Measurements from ENCODE around the gene CRYGB. TPM values are rescaled to one million over a fixed set of nuclear protein-coding genes. Genes with fewer than 3 reads are reported as not detected.

The CRYGB gene
- polyA plus RNA-seq, 6 donors from 2014 or later: not detected

DNA sequence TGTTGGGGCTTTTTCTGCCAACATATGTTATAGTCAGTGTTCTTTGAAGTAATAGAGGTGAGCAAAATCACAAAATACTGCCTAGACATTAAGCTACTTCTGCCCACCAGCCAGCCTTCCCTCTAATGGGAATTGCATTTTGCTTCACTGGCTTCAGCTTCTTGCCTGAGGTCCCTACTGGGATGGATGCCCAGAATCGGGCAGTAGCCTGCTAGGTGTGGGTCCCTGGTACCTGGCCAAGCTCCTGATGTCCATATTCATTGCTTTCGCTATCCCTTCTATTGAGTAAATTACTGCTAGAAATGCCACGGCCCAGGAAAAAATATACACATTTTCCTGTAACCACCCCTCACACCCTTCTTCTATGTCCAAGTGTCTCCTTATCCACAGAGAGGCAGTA, 48.6 kb downstream of the CRYGB start:
- Mint-ChIP-seq H3K27ac (no peak overlapping the region), H3K9me3 (peaks cover 0 to 10% (median 0%) of the 10 kb centered on the region in 7 donors), H3K36me3 (no peaks in the 10 kb centered on the region), H3K4me1 (no peaks in the 10 kb centered on the region), H3K4me3 (no peak overlapping the region), H3K27me3 (peaks cover 22 to 26% (median 25%) of the 10 kb centered on the region in 3 donors)
- ATAC-seq (ENCODE audit: low read depth in 2 of 2) (no peak), DNase-seq (no peak)

DNA sequence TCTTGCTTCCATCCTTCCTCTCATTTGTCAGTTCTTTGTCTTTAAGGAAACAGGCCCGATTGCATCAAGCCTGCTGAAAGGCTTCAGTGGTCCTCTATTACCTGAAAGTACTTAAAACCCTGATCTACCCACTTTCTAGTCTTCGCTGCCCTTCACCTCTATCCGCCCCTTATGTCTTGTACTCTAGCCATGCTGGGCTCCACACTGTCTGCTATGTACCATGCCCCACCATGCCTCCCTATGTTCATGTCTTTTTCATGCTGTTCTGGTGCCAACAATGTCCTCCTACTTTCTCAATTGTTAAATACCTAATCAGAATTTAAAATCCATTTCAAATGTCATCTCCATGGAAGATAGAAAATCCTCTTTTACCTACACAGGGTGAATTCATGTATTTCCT, 49.9 kb downstream of the CRYGB start:
- Mint-ChIP-seq H3K27me3 (peaks cover 13 to 20% (median 16%) of the 10 kb centered on the region in 3 donors), H3K9me3 (peaks cover 0 to 10% (median 0%) of the 10 kb centered on the region in 7 donors), H3K4me1 (no peaks in the 10 kb centered on the region), H3K4me3 (no peak overlapping the region), H3K27ac (no peak overlapping the region), H3K36me3 (no peaks in the 10 kb centered on the region)
- ATAC-seq (ENCODE audit: low read depth in 2 of 2) (no peak), DNase-seq (no peak)

DNA sequence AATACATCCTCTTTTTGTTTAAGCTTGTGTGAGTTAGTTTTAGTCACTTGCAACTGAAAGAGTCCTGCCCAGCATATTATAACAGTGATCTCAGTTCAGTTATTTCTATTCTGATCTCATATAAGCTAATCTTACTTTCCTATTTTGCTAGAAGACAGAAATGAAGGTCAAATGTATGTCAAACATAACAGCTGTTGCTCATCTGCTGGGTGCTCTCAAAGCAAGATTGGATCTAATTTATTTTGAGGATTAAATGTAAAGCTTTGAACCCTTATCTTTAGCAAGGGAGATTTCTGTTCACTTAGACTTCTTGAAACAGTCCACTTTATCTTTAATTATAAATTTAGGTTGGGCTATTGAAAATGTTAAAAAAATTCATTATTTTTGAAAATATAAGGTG, 52.8 kb downstream of the CRYGB start:
- no peak for ATAC-seq (ENCODE audit: low read depth in 2 of 2)
- Mint-ChIP-seq H3K4me1 (no peaks in the 10 kb centered on the region), H3K4me3 (no peak overlapping the region), H3K36me3 (no peaks in the 10 kb centered on the region), H3K9me3 (peaks cover 0 to 10% (median 3%) of the 10 kb centered on the region in 7 donors), H3K27me3 (peaks cover 0 to 9% (median 0%) of the 10 kb centered on the region in 3 donors), H3K27ac (no peak overlapping the region)
- DNase-seq: no peak

Other genes starting within 250 kb of the CRYGB start
- gene PLEKHM3, start 120.6 kb downstream of the CRYGB start, polyA plus RNA-seq (ENCODE audit: low read depth in 6 of 6): 1 to 10 TPM; 1.3 to 7.7 (median 3.7) TPM
- not detected for gene CRYGD, start 21.6 kb downstream of the CRYGB start, polyA plus RNA-seq (ENCODE audit: low read depth in 6 of 6)
- not detected for gene CRYGC, start 16.3 kb downstream of the CRYGB start, polyA plus RNA-seq (ENCODE audit: low read depth in 6 of 6)
- gene CRYGA, start 17.4 kb upstream of the CRYGB start, polyA plus RNA-seq (ENCODE audit: low read depth in 6 of 6): not detected
- not detected for gene C2orf80, start 43.9 kb upstream of the CRYGB start, polyA plus RNA-seq (ENCODE audit: low read depth in 6 of 6)
- gene IDH1, start 108.9 kb upstream of the CRYGB start, polyA plus RNA-seq (ENCODE audit: low read depth in 6 of 6): 10 to 100 TPM in 2 of 6 donors, 1 to 10 TPM in 4; 6.7 to 10.6 (median 8.7) TPM
- 10 to 100 TPM in 5 of 6 donors, 1 to 10 TPM in 1; 3.6 to 16.8 (median 13.9) TPM for gene PIKFYVE, start 120.1 kb upstream of the CRYGB start, polyA plus RNA-seq (ENCODE audit: low read depth in 6 of 6)

All from naive B cell (primary cell).